ENCODE data around the gene ATP1A2.

The ATP1A2 gene

GRCh38 chr1:160146107-160146506, 30.5 kb downstream of the ATP1A2 start:
- no peak for DNase-seq (ENCODE audit: low read depth)

GRCh38 chr1:160148121-160148520, 32.6 kb downstream of the ATP1A2 start:
- TF ChIP-seq MYC (IDR thresholded peaks at IDR 0.05; ENCODE audit: low read depth, low read length) (no peak), POLR2A (IDR thresholded peaks at IDR 0.05; ENCODE audit: extremely low read depth, insufficient read length) (no peak), MAX (IDR thresholded peaks at IDR 0.05; ENCODE audit: low read depth, low read length) (no peak), CTCF (IDR thresholded peaks at IDR 0.05; ENCODE audit: low read depth, low read length) (no peak)
- no peak overlapping the region for H3K4me3 ChIP-seq (ENCODE audit: low read depth, low read length)
- DNase-seq (ENCODE audit: low read depth) = no peak

More at GRCh38 chr1:160146107-160146506, 30.5 kb downstream of the ATP1A2 start:
- no peak for TF ChIP-seq MYC (IDR thresholded peaks at IDR 0.05; ENCODE audit: low read depth, low read length)
- TF ChIP-seq MAX (IDR thresholded peaks at IDR 0.05; ENCODE audit: low read depth, low read length) = no peak
- TF ChIP-seq CTCF (IDR thresholded peaks at IDR 0.05; ENCODE audit: low read depth, low read length) = no peak
- no peak for TF ChIP-seq POLR2A (IDR thresholded peaks at IDR 0.05; ENCODE audit: extremely low read depth, insufficient read length)
- no peak overlapping the region for H3K4me3 ChIP-seq (ENCODE audit: low read depth, low read length)

GRCh38 chr1:160149233-160149632, 33.7 kb downstream of the ATP1A2 start:
- no peak for TF ChIP-seq POLR2A (IDR thresholded peaks at IDR 0.05; ENCODE audit: extremely low read depth, insufficient read length)
- TF ChIP-seq MYC (IDR thresholded peaks at IDR 0.05; ENCODE audit: low read depth, low read length) = no peak
- no peak for TF ChIP-seq MAX (IDR thresholded peaks at IDR 0.05; ENCODE audit: low read depth, low read length)
- no peak for TF ChIP-seq CTCF (IDR thresholded peaks at IDR 0.05; ENCODE audit: low read depth, low read length)
- no peak overlapping the region for H3K4me3 ChIP-seq (ENCODE audit: low read depth, low read length)
- DNase-seq (ENCODE audit: low read depth) = no peak

- no peak for DNase-seq (ENCODE audit: low read depth)
- no peak overlapping the region for H3K4me3 ChIP-seq (ENCODE audit: low read depth, low read length)
- no peak for TF ChIP-seq CTCF (IDR thresholded peaks at IDR 0.05; ENCODE audit: low read depth, low read length)
- no peak for TF ChIP-seq POLR2A (IDR thresholded peaks at IDR 0.05; ENCODE audit: extremely low read depth, insufficient read length)
- no peak for TF ChIP-seq MAX (IDR thresholded peaks at IDR 0.05; ENCODE audit: low read depth, low read length)
- no peak for TF ChIP-seq MYC (IDR thresholded peaks at IDR 0.05; ENCODE audit: low read depth, low read length)
These were observed 34.2 kb downstream of the ATP1A2 start for GRCh38 chr1:160149716-160150115.

GRCh38 chr1:160151303-160151702, 35.7 kb downstream of the ATP1A2 start, which contains the start of gene ATP1A4:
Gene ATP1A4 (plus strand): TSS chr1:160151603. CDS start chr1:160152041, 438 bp downstream.
- TF ChIP-seq POLR2A (IDR thresholded peaks at IDR 0.05; ENCODE audit: extremely low read depth, insufficient read length) = no peak
- no peak for TF ChIP-seq MAX (IDR thresholded peaks at IDR 0.05; ENCODE audit: low read depth, low read length)
- TF ChIP-seq MYC (IDR thresholded peaks at IDR 0.05; ENCODE audit: low read depth, low read length) = no peak
- no peak for TF ChIP-seq CTCF (IDR thresholded peaks at IDR 0.05; ENCODE audit: low read depth, low read length)
- DNase-seq (ENCODE audit: low read depth) = no peak
- H3K4me3 ChIP-seq (ENCODE audit: low read depth, low read length) = no peak within 1 kb of the TSS

Data from NB4 (cell line).